ENCODE measurements around the gene ACTN1.

The ACTN1 gene

DNA sequence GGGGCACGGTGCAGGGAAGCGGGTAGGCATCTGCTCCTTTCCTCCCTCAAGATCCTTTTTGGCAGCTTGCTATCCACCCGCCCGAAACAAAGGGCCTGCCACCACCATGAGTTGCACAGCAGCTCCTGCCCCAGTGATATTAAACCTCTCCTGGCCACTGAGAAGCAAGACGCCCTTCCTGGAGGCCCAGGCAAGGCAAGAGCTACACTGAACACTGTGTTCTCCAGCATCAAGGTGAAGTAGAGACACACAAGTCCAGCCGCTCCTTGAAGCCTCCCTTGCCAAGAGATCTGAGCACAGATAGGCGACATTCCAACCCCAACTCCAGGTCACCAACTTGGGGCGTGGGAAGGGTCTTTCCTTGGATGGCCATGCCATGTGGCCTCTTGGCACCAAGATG, 70.9 kb downstream of the ACTN1 start:
- H3K27ac ChIP-seq = no peak overlapping the region
- no peak for TF ChIP-seq CTCF (conservative IDR thresholded peaks at IDR 0.05)

DNA sequence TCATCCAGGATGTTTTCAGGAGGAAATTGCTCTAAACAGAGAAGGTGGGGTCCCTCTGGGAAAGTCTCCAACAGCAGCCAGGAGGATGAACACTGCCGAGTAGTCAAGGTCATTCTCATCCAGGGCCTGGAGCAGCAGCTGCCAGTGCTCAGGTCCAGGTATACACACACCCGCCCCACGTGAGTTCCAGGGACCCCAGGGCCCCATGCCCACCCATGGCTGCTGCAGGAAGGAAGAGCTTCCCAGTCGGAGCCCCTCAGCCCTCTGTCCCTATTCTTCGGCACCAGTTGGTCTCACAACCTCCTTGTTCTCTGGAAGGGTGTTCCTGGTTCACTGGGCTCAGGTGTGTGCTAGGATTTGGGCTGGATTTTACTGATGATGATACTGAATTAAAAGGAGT, 72.7 kb downstream of the ACTN1 start:
- TF ChIP-seq CTCF (conservative IDR thresholded peaks at IDR 0.05) = no peak
- no peak overlapping the region for H3K27ac ChIP-seq

DNA sequence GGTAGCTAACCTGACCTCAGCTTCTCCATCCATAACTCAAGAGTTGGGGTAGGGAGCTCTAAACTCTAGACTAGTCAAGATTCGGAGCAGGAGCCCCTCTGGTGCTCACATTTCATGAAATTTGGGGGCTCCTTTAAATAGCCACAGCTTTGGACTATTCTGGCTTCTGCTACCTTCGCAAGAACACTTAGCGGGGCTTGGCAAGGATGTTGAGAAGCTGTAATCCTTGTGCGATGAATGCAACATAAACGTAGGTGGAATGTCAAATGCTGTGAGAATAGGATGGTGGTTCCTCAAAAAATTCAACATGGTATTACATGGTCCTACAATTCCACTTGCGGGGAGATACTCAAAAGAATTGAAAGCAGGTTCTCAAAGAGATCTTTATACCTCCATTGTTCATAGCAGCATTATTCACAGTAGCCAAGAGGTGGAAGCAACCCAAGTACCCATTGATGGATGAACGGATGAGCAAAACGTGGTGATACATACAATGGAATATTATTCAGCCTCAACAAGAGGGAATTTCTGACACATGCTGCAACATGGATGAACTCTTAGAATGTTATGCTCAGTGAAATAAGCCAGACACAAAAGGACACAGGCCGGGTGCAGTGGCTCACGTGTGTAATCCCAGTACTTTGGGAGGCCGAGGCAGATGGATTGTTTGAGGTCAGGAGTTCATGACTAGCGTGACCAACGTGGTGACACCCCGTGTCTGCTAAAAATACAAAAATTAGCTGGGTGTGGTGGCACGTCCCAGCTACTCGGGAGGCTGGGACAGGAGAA, 73.8 kb downstream of the ACTN1 start:
- no peak overlapping the region for H3K27ac ChIP-seq
- TF ChIP-seq CTCF (conservative IDR thresholded peaks at IDR 0.05) = no peak

DNA sequence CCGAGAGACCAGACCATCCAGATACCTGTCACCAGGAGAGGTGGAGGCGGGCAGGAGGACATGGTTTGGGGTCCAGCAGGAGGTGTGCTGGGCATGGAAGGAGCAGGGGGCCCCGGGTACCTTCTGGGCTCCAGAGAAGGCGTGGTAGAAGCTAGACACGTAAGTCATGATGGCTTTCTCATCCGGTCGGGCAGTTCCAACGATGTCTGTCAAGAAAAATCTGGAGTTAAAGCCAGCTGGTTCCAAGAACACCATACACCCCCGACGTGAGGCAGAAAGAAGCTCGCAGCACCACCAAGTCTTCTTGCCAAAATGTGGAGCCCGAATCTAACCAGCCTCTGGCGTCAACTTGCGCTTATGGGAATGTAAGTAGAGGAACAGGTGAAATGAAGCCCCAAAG, 76.7 kb downstream of the ACTN1 start:
- no peak for TF ChIP-seq CTCF (conservative IDR thresholded peaks at IDR 0.05)
- H3K27ac ChIP-seq = no peak overlapping the region

GRCh38 chr14:68899033-68899603, 80.0 kb downstream of the ACTN1 start:
- no peak for TF ChIP-seq CTCF (conservative IDR thresholded peaks at IDR 0.05)
- H3K27ac ChIP-seq = no peak overlapping the region

DNA sequence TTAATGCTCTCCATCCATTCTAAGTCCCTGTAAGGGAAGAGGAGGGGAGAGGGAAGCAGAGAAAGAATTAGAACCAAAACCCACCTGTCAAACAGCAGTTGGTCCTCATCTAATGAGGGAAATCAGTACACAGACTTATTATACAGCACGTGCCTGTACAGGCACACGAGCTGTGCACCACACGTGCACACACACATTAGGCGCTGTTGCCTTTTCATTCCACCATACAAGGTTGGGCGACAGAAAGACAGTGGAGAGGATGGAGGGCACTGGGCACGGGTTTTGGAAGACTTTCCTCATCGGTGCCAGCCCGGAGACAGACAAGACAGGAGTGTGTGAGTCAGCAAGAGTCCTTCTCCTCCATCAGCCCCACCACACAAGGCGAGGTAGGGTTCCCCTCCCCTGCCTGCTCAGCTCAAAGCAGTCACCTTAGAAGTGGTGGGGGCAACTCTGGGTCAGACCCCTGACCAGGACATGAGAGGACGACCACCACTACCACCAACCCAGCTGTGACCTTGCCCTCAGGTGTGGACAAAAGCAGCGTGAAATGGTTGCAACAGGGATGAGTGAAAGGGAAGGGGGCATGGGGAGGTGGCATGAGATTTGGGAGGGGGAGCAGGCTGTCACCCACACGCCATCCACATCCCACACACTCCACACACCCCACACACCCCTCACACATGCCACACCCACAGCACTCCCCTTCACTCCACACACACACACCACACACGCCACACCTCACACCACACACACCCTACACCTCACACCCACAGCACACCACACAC, 80.7 kb downstream of the ACTN1 start:
- no peak for TF ChIP-seq CTCF (conservative IDR thresholded peaks at IDR 0.05)
- no peak overlapping the region for H3K27ac ChIP-seq

DNA sequence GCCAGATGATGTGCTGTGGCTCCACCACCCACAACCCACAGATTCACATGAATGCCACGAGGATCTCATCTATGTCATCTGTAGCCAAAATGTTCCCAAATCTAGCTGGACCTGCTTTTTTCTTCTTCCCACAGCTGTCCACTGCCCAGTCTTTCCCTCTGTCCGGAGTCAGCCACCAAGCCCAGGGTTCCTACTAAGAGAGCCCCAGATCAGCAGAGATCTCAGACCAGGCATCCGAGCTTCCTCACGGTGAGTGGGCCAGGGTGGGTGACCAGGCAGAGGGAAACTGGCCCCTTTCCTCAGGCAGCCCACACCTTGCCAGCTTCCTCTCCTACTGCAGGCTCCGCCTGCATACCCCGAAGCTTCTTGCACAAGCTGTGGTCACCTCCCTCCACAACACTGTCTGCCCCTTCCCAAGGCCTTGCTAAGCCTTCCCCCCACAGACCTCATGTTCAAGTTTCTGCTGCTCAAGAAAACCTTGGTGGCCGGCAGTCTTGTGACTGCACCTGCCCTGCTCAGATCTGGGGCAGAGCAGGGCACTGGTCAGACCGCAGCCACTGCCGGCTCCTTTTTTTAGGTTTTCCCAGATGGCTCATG, 81.4 kb downstream of the ACTN1 start:
- no peak overlapping the region for H3K27ac ChIP-seq
- no peak for TF ChIP-seq CTCF (conservative IDR thresholded peaks at IDR 0.05)

Data from VCaP (cell line).